T-helper 2 cell treated with Interferon-gamma antibody and Interleukin-4, amounts not matched to agents 5 μg/mL and 100 μg/mL, for 36 hours (primary cell): Measurements from ENCODE around the gene ENDOV.
A peak's percentile ranks its signal among the peaks of the same experiment; 100 is the strongest.

Experiments
- DNase-seq: peaks from one replicate; pipeline ENCODE4 v3.0.0; 2021; ENCODE audit warnings: low spot score
- H3K27ac Mint-ChIP-seq: one replicate; pipeline ENCODE4 v1.8.0; 2021; ENCODE audit warnings: mild to moderate bottlenecking, mixed read lengths
- H3K27me3 Mint-ChIP-seq: one replicate; pipeline ENCODE4 v1.8.0; 2021; ENCODE audit warnings: low read depth, mixed read lengths
- H3K36me3 Mint-ChIP-seq: one replicate; pipeline ENCODE4 v1.8.0; 2021; ENCODE audit warnings: low read depth, mixed read lengths
- H3K4me1 Mint-ChIP-seq: one replicate; pipeline ENCODE4 v1.8.0; 2021; ENCODE audit warnings: low read depth, mixed read lengths
- H3K4me3 Mint-ChIP-seq: one replicate; pipeline ENCODE4 v1.8.0; 2022; ENCODE audit warnings: mild to moderate bottlenecking, moderate library complexity, mixed read lengths
- H3K9me3 Mint-ChIP-seq: one replicate; pipeline ENCODE4 v1.8.0; 2021; ENCODE audit warnings: mixed read lengths

Gene ENDOV

DNA sequence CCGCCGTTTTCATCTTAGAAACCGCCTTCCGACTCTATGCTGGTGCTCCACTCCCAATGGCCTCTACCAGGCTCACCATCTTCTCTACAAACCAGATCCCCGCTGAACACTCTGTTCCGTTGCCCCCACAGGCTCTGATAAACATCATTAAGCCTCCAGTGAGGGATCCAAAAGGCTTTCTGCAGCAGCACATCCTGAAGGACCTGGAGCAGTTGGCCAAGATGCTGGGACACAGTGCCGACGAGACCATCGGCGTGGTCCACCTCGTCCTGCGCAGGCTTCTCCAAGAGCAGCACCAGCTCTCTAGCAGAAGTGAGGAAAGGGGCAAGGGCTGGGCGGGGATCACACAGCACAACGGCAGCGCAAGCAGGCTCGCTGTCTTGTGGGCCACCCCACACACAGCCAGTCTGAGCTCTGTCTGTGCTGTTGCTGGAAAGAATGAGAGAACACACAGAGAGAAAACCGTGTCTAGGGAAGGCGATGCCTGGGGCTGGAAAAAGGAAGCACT lies 33.5 kb upstream of the ENDOV start:
- Mint-ChIP-seq H3K27me3 (no peaks in the 10 kb centered on the region), H3K36me3 (peaks cover 91% of the 10 kb centered on the region), H3K27ac (no peak overlapping the region), H3K9me3 (no peaks in the 10 kb centered on the region), H3K4me1 (peaks cover 11% of the 10 kb centered on the region), H3K4me3 (no peak overlapping the region)
- no peak for DNase-seq

DNA sequence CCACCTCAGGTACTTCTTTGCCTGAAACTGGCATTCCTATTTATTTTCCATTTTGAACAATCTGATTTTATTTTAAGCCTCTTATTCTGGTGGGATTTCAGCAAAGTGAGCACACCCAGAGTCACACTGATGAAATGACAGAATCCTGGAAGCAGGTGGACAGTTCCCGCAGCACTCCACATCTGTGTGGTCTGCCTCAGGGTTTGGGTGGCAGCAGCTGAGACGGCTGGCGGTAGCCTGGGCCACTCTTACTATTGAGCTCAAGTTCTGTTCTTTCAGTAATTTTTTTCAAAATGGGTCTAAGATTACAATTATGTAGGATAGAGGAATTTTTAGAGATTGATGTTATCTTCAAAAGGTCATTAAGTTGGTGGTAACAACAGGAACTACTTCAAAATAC lies 32.5 kb upstream of the ENDOV start:
- Mint-ChIP-seq H3K9me3 (no peaks in the 10 kb centered on the region), H3K27ac (no peak overlapping the region), H3K4me3 (no peak overlapping the region), H3K36me3 (peaks cover 89% of the 10 kb centered on the region), H3K27me3 (no peaks in the 10 kb centered on the region), H3K4me1 (peaks cover 11% of the 10 kb centered on the region)
- DNase-seq, result no peak

DNA sequence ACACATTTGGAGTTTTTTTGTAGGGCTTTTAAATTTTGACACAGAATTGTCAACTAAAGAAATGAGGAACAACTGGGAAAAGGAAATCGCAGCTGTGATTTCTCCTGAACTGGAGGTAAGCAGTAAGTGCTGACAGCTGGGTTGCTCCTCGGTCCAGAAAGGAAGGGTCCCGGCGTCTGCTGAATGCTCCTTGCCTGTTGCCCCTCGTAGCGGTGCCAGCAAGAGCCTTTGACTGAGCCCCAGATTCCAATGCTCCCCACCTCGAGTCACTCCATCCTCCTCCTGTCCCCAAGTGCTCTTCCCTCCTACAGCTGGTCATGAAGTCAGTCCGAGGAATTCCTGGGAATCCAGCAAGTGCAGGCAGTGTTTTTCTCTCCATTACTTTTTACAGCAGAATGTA lies 32.0 kb upstream of the ENDOV start:
- no peak for DNase-seq
- H3K9me3 Mint-ChIP-seq, result no peaks in the 10 kb centered on the region
- peak overlapping the region; percentile 52 for H3K27ac Mint-ChIP-seq
- peaks cover 11% of the 10 kb centered on the region for H3K4me1 Mint-ChIP-seq
- no peak overlapping the region for H3K4me3 Mint-ChIP-seq
- H3K27me3 Mint-ChIP-seq, result no peaks in the 10 kb centered on the region
- peaks cover 87% of the 10 kb centered on the region for H3K36me3 Mint-ChIP-seq

DNA sequence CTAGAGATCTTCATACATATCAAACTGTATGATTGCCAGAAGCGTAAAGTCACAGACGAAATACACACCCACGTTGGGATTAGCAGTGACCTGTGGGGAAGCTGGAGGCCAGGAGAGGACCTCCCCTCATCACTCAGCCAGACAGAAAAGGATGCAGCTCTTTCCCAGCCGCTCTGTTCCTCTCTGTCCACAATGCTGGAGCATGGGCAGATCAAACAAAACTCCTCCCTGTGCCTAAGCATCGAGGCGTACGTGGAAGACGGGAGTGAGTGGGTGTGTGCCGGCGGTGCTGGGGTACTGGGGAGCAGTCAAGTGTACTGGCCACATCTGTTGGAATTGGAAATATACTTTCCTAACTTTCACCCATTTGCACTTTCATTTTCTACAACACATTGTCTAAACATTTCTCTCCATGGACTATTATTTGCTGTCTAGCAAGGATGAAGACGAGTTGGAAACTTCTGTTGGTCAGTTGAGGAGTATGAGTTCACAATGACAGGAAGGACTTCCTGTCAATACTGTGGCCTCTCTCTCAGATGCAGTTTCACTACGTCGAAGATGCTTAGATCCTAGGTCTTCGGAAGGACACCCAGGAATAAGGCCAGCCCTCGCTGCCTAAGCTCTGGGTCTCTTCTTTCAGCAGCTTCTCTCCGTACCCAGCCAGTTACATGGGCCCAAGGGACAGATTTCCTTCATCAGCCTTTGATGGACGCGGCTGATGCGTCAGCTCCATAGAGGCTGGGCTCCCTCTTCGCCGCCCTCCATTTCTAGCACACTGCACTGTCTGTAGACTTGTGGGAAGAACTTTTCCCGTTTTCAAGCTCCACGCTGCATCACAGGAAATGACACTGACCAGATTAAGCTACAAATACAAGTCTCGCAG lies 30.6 kb upstream of the ENDOV start:
- peaks cover 11% of the 10 kb centered on the region for H3K4me1 Mint-ChIP-seq
- peaks cover 89% of the 10 kb centered on the region for H3K36me3 Mint-ChIP-seq
- H3K4me3 Mint-ChIP-seq, result no peak overlapping the region
- no peak for DNase-seq
- H3K9me3 Mint-ChIP-seq, result no peaks in the 10 kb centered on the region
- peak overlapping the region; percentile 68 for H3K27ac Mint-ChIP-seq
- no peaks in the 10 kb centered on the region for H3K27me3 Mint-ChIP-seq

DNA sequence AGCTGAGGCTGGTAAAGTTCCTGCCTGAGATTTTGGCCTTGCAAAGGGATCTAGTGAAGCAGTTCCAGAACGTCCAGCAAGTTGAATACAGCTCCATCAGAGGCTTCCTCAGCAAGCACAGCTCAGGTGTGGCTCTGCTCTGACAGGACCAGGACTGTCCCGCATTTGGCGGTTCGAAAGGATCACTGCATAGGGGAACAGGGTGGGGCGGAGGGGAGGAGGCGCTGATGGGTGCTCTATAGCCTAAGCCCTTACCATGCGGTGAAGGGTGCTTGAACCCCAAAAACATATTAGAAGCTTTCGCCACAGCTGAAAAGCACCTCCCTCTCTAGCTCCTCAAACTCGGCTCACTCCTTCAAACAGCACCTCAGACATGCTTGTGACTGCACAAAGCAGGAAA lies 29.9 kb upstream of the ENDOV start:
- peaks cover 11% of the 10 kb centered on the region for H3K4me1 Mint-ChIP-seq
- H3K27me3 Mint-ChIP-seq, result no peaks in the 10 kb centered on the region
- no peak overlapping the region for H3K4me3 Mint-ChIP-seq
- H3K36me3 Mint-ChIP-seq, result peaks cover 87% of the 10 kb centered on the region
- no peak for DNase-seq
- H3K27ac Mint-ChIP-seq, result no peak overlapping the region
- no peaks in the 10 kb centered on the region for H3K9me3 Mint-ChIP-seq

DNA sequence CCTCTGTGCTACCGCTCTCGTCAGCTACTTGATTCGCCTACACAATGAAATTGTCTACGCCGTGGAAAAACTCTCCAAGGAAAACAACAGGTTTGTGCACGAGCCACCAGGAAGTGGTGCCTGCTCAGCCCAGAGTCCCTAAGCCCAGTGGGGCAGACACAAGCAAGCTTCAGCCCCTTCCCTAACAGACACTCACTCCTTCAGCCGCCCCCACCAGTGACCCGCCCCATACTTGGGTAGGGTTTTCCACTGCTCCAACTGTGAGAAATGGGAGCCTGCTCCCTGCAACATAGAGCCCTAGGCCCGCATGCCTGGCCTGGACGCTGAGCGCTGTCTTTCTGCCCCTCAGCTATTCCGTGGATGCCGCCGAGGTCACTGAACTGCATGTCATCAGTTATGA lies 28.6 kb upstream of the ENDOV start:
- Mint-ChIP-seq H3K9me3 (no peaks in the 10 kb centered on the region), H3K4me1 (peaks cover 11% of the 10 kb centered on the region), H3K27ac (no peak overlapping the region), H3K36me3 (peaks cover 83% of the 10 kb centered on the region), H3K27me3 (no peaks in the 10 kb centered on the region), H3K4me3 (no peak overlapping the region)
- no peak for DNase-seq

DNA sequence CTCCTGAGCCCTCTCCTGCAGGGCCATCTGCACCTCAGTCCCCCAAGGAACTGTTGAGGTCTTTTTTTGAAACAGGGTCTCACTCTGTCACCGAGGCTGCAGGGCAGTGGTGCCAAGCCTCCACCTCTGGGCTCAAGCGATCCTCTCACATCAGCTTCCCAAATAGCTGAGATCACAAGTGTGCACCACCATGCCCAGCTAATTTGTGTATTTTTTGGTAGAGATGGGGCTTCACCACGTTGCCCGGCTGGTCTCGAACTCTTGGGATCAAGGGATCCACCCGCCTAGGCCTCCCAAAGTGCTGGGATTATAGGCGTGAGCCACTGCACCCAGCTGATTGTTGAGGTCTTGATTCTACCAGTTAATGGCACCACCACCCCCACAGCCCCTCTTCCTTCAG lies 27.9 kb upstream of the ENDOV start:
- no peaks in the 10 kb centered on the region for H3K9me3 Mint-ChIP-seq
- no peak overlapping the region for H3K27ac Mint-ChIP-seq
- no peak overlapping the region for H3K4me3 Mint-ChIP-seq
- H3K36me3 Mint-ChIP-seq, result peaks cover 82% of the 10 kb centered on the region
- peaks cover 11% of the 10 kb centered on the region for H3K4me1 Mint-ChIP-seq
- no peak for DNase-seq
- no peaks in the 10 kb centered on the region for H3K27me3 Mint-ChIP-seq

DNA sequence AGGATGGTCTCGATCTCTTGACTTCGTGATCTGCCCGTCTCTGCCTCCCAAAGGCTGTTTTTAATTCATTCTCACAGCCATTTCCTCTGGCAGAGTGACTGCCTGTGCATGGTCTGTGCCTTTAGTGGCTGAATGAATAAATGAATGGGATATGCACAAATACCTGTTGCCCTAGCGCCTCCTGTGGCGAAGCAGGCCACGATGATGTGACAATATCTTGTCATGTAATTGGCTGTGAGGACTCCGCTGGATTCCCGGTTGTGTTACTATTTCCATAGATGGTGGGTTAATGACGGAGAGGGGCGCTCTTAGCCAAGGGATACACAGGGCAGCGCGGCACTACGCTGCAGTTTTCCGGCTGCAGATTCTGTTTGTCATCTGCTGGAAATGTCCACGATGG lies 26.8 kb upstream of the ENDOV start:
- peaks cover 79% of the 10 kb centered on the region for H3K36me3 Mint-ChIP-seq
- no peaks in the 10 kb centered on the region for H3K9me3 Mint-ChIP-seq
- no peak for DNase-seq
- peaks cover 8% of the 10 kb centered on the region for H3K4me1 Mint-ChIP-seq
- H3K27me3 Mint-ChIP-seq, result no peaks in the 10 kb centered on the region
- no peak overlapping the region for H3K27ac Mint-ChIP-seq
- no peak overlapping the region for H3K4me3 Mint-ChIP-seq

DNA sequence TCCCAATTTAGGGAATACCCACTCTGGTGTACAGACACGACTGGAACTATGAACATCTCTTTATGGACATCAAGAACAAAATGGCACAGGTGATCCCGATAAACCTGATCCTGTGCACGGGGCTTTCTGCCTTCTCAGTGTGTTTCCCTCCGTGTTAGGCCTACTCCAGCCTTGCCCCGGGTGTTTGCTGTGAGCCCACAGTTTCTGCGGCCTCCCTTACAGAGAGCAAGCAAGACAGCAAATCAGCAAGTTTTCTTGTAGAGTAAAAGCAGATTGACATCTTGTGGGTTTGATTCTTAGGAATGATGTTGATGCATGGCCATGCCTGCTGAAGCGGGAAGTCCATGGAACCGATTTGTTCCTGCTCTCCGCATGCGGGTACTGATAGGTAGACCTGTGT lies 26.4 kb upstream of the ENDOV start:
- Mint-ChIP-seq H3K27me3 (no peaks in the 10 kb centered on the region), H3K36me3 (peaks cover 79% of the 10 kb centered on the region), H3K4me1 (peaks cover 4% of the 10 kb centered on the region), H3K27ac (no peak overlapping the region), H3K9me3 (no peaks in the 10 kb centered on the region), H3K4me3 (no peak overlapping the region)
- no peak for DNase-seq

DNA sequence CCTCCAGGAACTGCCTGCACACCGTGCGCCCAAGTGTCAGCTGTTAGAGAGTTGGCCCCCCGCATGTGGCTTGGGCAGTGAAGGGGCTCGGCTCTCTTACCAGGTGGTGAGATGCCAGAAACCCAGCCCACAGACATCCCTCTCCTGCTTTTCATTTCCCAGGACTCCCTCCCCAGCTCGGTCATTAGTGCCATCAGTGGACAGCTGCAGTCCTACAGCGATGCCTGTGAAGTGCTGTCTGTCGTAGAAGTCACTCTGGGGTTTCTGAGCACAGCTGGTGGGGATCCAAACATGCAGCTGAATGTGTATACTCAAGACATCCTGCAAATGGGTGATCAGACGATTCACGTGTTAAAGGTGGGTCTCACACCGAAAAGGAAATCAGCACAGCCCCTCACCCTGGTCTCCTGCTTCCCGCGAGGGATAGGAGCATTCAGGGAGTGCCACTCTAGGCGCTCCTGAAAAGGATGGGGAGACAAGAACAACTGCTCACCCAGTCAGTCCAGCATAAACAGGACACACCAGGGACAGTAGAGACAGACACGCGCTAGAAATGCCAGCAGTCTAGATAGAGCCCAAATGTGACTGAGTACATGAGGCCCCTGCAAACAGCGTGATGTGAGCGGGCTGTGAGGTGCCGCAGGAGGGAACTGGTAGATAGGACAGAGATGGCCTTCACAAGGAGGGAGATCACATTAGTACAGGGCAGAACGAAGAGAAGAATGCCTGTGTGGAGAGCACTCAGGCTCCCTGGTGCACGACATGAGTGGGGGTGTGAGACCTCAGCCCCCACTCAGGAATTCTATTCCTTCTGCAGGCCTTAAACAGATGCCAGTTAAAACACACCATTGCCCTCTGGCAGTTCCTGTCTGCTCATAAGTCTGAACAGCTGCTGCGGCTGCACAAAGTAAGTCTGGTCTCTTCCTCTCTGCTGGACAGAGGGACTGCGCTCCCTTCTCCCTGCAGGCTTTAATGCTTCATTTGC lies 25.7 kb upstream of the ENDOV start:
- Mint-ChIP-seq H3K4me3 (no peak overlapping the region), H3K27me3 (no peaks in the 10 kb centered on the region), H3K9me3 (no peaks in the 10 kb centered on the region), H3K27ac (no peak overlapping the region), H3K4me1 (no peaks in the 10 kb centered on the region), H3K36me3 (peaks cover 79% of the 10 kb centered on the region)
- DNase-seq, result no peak

DNA sequence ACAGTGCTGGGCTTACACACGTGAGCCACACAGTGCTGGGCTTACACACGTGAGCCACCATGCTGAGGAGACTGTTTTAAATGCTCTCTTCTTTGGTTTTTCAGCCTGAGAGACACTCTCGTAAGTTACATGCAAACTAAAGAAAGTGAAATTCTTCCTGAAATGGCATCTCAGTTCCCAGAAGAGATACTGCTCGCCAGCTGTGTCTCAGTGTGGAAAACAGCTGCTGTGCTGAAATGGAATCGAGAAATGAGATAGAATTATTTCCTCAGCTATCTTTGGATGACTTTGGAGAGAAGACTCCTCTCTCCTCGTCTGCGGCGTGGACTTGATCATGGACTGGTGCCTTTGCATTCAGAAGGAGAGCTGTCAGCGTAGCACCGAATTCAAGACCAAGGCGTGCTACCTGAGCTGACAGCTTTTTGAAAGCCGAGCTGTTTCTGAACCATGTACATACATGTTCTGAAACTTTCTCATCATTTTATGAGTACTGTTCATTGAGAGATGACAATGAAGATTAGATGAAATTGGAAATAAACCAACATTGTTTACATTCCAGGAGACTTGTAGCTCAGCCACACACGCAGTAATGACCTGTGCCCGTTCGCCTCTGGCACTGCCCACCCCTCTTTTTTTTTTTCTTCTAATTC lies 21.6 kb upstream of the ENDOV start:
- no peak overlapping the region for H3K27ac Mint-ChIP-seq
- no peak for DNase-seq
- peaks cover 10% of the 10 kb centered on the region for H3K4me1 Mint-ChIP-seq
- no peaks in the 10 kb centered on the region for H3K9me3 Mint-ChIP-seq
- H3K36me3 Mint-ChIP-seq, result peaks cover 63% of the 10 kb centered on the region
- no peaks in the 10 kb centered on the region for H3K27me3 Mint-ChIP-seq
- H3K4me3 Mint-ChIP-seq, result no peak overlapping the region

DNA sequence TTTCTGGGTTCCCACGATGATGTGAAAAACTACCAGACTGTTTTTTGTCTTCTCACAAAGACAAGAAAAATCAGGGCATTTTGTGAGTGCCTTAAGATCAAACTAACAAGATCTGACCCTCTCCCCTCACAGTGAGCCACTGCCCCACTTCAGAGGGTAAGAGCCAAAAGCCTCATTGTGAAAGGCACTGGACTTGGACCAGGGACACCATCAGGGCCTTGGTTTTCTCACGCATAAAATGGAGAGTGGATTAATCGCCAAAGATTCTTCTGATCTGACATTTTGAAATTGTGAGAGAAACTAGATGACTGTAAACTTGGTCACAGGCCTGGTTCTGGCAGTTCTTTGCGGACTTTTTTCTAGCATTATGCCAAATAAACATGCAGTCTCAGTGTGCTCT lies 21.0 kb upstream of the ENDOV start:
- Mint-ChIP-seq H3K4me1 (peaks cover 10% of the 10 kb centered on the region), H3K27me3 (no peaks in the 10 kb centered on the region), H3K9me3 (no peaks in the 10 kb centered on the region), H3K4me3 (no peak overlapping the region), H3K36me3 (peaks cover 57% of the 10 kb centered on the region), H3K27ac (no peak overlapping the region)
- DNase-seq, result no peak

DNA sequence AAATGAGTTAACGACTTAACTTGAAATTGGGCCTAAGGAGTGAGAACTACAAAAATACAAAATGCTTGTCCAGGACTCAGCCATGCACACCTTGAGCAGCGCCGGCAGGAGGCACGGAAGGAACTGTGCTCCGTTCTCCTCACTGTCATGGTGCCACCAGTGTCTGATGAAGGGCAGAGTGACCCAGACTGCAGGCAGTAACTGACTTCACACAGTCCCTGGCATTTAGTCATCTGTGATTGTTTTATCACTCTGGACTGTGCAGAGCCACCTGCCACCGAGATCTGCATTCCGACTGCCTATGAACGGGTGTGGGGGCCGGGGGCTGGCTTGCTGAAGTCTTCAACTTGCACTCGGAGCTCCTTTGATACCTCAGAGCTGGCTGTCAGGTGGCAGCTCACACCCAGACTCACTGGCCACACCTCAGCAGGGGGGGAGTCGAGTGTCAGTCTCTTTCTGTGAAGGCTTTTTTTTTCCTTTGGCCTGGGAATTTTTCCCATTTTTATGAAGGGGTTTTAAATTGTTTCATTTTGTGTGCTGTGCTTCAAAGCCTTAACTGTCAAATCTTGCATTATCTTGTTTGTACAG lies 20.2 kb upstream of the ENDOV start:
- DNase-seq, result no peak
- peaks cover 52% of the 10 kb centered on the region for H3K36me3 Mint-ChIP-seq
- no peaks in the 10 kb centered on the region for H3K9me3 Mint-ChIP-seq
- no peaks in the 10 kb centered on the region for H3K27me3 Mint-ChIP-seq
- peaks cover 10% of the 10 kb centered on the region for H3K4me1 Mint-ChIP-seq
- H3K27ac Mint-ChIP-seq, result no peak overlapping the region
- H3K4me3 Mint-ChIP-seq, result no peak overlapping the region
